Measurements from ENCODE around the gene CTSE.

CTSE gene

GRCh38 chr1:205967554-205968335 lies 56.0 kb downstream of the CTSE start:
- no peak for TF ChIP-seq CTCF (IDR thresholded peaks at IDR 0.05; ENCODE audit: insufficient read depth, missing control alignments)
- no peak for FAIRE-seq
- DNase-seq (ENCODE audit: insufficient read length, low spot score): no peak

GRCh38 chr1:205965036-205965884 lies 58.4 kb downstream of the CTSE start:
- FAIRE-seq (no peak), DNase-seq (ENCODE audit: insufficient read length, low spot score) (no peak)
- no peak for TF ChIP-seq CTCF (IDR thresholded peaks at IDR 0.05; ENCODE audit: insufficient read depth, missing control alignments)

GRCh38 chr1:205963352-205964155 lies 60.1 kb downstream of the CTSE start:
- FAIRE-seq: no peak
- DNase-seq (ENCODE audit: insufficient read length, low spot score): no peak
- no peak for TF ChIP-seq CTCF (IDR thresholded peaks at IDR 0.05; ENCODE audit: insufficient read depth, missing control alignments)

GRCh38 chr1:205962821-205963221 lies 60.9 kb downstream of the CTSE start:
- FAIRE-seq: no peak
- TF ChIP-seq CTCF (IDR thresholded peaks at IDR 0.05; ENCODE audit: insufficient read depth, missing control alignments): no peak
- DNase-seq (ENCODE audit: insufficient read length, low spot score): no peak

GRCh38 chr1:205961991-205962820 lies 61.5 kb downstream of the CTSE start:
- FAIRE-seq (no peak), DNase-seq (ENCODE audit: insufficient read length, low spot score) (no peak)
- no peak for TF ChIP-seq CTCF (IDR thresholded peaks at IDR 0.05; ENCODE audit: insufficient read depth, missing control alignments)

- DNase-seq (ENCODE audit: insufficient read length, low spot score) (no peak), FAIRE-seq (no peak)
- no peak for TF ChIP-seq CTCF (IDR thresholded peaks at IDR 0.05; ENCODE audit: insufficient read depth, missing control alignments)
Measured at GRCh38 chr1:205961405-205961804, 62.3 kb downstream of the CTSE start.
